ENCODE data around the gene KLK4. TPM values are rescaled to one million over a fixed set of nuclear protein-coding genes. Genes with fewer than 3 reads are reported as not detected.

The KLK4 gene
- total and polyA plus RNA-seq, 10 of the 15 experiments (the other 5 are each of a cell fraction or from before 2014, with no cell fraction given) = 0.06 to 0.31 TPM; not detected in 8

- no peak for TF ChIP-seq ZNF217 (IDR thresholded peaks at IDR 0.05)
- TF ChIP-seq POU2F2 (IDR thresholded peaks at IDR 0.05; ENCODE audit: borderline replicate concordance, low read depth, low read length) = no peak
- TF ChIP-seq, protein P1, sequence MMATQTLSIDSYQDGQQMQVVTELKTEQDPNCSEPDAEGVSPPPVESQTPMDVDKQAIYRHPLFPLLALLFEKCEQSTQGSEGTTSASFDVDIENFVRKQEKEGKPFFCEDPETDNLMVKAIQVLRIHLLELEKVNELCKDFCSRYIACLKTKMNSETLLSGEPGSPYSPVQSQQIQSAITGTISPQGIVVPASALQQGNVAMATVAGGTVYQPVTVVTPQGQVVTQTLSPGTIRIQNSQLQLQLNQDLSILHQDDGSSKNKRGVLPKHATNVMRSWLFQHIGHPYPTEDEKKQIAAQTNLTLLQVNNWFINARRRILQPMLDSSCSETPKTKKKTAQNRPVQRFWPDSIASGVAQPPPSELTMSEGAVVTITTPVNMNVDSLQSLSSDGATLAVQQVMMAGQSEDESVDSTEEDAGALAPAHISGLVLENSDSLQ (IDR thresholded peaks at IDR 0.05) = no peak; the same call in 1 of the 2 replicates
- TF ChIP-seq SMAD5 (IDR thresholded peaks at IDR 0.05; ENCODE audit: low read depth) = no peak
- no peak for TF ChIP-seq NFIC (IDR thresholded peaks at IDR 0.05; ENCODE audit: low read depth, low read length)
- no peak for TF ChIP-seq HDAC2 (IDR thresholded peaks at IDR 0.05)
- 0 out of 2 replicates have a peak, but pooled peaks have one; percentile 34 for TF ChIP-seq MLLT1 (IDR thresholded peaks at IDR 0.05)
- TF ChIP-seq, protein P2, sequence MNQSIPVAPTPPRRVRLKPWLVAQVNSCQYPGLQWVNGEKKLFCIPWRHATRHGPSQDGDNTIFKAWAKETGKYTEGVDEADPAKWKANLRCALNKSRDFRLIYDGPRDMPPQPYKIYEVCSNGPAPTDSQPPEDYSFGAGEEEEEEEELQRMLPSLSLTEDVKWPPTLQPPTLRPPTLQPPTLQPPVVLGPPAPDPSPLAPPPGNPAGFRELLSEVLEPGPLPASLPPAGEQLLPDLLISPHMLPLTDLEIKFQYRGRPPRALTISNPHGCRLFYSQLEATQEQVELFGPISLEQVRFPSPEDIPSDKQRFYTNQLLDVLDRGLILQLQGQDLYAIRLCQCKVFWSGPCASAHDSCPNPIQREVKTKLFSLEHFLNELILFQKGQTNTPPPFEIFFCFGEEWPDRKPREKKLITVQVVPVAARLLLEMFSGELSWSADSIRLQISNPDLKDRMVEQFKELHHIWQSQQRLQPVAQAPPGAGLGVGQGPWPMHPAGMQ (IDR thresholded peaks at IDR 0.05; ENCODE audit: borderline replicate concordance) = no peak
- no peak for TF ChIP-seq SREBF2 (IDR thresholded peaks at IDR 0.05; ENCODE audit: low read length)
- no peak for TF ChIP-seq DPF2 (IDR thresholded peaks at IDR 0.05)
- TF ChIP-seq, protein P3, sequence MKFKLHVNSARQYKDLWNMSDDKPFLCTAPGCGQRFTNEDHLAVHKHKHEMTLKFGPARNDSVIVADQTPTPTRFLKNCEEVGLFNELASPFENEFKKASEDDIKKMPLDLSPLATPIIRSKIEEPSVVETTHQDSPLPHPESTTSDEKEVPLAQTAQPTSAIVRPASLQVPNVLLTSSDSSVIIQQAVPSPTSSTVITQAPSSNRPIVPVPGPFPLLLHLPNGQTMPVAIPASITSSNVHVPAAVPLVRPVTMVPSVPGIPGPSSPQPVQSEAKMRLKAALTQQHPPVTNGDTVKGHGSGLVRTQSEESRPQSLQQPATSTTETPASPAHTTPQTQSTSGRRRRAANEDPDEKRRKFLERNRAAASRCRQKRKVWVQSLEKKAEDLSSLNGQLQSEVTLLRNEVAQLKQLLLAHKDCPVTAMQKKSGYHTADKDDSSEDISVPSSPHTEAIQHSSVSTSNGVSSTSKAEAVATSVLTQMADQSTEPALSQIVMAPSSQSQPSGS (IDR thresholded peaks at IDR 0.05; ENCODE audit: low read length) = no peak
- no peak for TF ChIP-seq JUND (IDR thresholded peaks at IDR 0.05; ENCODE audit: low read depth, low read length)
- TF ChIP-seq BHLHE40 (IDR thresholded peaks at IDR 0.05; ENCODE audit: borderline replicate concordance in 1 of 2, low read depth in 2 of 2, low read length in 1 of 2) = peak in 1 of 2 experiments; percentile 18; a peak in 1 of 4 replicates
- TF ChIP-seq IKZF1 (conservative IDR thresholded peaks at IDR 0.05) = no peak
- TF ChIP-seq ESRRA (IDR thresholded peaks at IDR 0.05; ENCODE audit: low read length) = no peak
- peak; percentile 82 to 95 (median 85); a peak in 5 of 6 replicates for TF ChIP-seq CTCF (IDR thresholded peaks at IDR 0.05 in 2 of 3, conservative IDR thresholded peaks at IDR 0.05 in 1 of 3; ENCODE audit: control insufficient read depth in 2 of 3, extremely low read depth in 1 of 3, insufficient read depth in 1 of 3, low read depth in 3 of 3, low read length in 3 of 3)
- no peak for TF ChIP-seq ZZZ3 (IDR thresholded peaks at IDR 0.05; ENCODE audit: control insufficient read depth, insufficient read length, low read depth)
- TF ChIP-seq PAX8 (IDR thresholded peaks at IDR 0.05) = no peak
- no peak for TF ChIP-seq SKIL (IDR thresholded peaks at IDR 0.05; ENCODE audit: low read depth, poor library complexity, severe bottlenecking)
- TF ChIP-seq MTA2 (IDR thresholded peaks at IDR 0.05; ENCODE audit: low read depth) = no peak
- TF ChIP-seq RELA (IDR thresholded peaks at IDR 0.05; ENCODE audit: borderline replicate concordance, partially characterized antibody) = no peak
- TF ChIP-seq KDM1A (IDR thresholded peaks at IDR 0.05; ENCODE audit: borderline replicate concordance) = no peak
Observed at GRCh38 chr19:50922317-50922853, 11.2 kb upstream of the KLK4 start (continued).

Data from GM12878 (cell line).